ENCODE measurements around the gene TBC1D3I.

Gene TBC1D3I

DNA sequence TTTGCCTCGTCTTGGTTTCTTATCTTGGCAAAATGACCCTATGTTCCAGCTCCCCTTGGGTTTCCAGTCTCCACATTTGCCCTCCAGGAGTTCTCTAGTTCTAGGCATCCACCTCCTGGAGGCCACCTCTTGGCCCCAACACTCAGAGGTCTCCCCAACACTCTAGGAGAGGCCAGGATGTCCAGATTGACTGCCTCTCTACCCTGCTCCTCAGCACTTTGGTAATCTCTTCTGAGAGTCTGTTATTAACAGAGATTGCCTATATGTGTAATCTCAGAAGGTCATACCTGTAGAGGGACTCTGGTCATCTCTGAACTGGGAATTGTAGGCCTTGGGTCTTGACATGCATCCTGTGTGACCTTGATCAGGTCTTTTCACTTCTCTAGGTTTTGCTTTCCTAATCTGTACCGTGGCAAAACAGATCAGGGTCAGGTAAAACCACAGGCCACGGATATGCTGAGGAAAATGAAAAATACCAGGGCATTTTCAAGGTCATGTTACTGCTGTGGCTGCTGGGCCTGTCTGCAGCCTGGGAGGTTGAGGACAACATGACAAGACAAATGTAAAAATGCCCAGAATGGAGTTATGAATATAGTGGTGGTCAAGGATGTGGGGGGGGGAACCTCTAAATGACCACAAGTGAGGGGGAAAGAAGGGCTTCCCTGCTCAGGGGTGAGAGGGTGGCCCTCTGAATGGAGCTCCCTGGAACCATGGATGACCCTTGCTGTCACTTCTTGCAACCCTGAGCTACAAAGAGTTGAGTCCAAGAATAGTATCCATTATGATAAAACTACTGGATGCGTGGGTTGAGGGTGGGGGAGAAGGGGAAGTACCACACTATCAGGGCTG is 58.5 kb downstream of the TBC1D3I start:
- H3K4me3 ChIP-seq (ENCODE audit: low read depth, low read length) = no peak overlapping the region
- TF ChIP-seq, protein P1, sequence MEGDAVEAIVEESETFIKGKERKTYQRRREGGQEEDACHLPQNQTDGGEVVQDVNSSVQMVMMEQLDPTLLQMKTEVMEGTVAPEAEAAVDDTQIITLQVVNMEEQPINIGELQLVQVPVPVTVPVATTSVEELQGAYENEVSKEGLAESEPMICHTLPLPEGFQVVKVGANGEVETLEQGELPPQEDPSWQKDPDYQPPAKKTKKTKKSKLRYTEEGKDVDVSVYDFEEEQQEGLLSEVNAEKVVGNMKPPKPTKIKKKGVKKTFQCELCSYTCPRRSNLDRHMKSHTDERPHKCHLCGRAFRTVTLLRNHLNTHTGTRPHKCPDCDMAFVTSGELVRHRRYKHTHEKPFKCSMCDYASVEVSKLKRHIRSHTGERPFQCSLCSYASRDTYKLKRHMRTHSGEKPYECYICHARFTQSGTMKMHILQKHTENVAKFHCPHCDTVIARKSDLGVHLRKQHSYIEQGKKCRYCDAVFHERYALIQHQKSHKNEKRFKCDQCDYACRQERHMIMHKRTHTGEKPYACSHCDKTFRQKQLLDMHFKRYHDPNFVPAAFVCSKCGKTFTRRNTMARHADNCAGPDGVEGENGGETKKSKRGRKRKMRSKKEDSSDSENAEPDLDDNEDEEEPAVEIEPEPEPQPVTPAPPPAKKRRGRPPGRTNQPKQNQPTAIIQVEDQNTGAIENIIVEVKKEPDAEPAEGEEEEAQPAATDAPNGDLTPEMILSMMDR (conservative IDR thresholded peaks at IDR 0.05; ENCODE audit: low read depth, low read length) = no peak
- no peak for DNase-seq (ENCODE audit: low read depth)

DNA sequence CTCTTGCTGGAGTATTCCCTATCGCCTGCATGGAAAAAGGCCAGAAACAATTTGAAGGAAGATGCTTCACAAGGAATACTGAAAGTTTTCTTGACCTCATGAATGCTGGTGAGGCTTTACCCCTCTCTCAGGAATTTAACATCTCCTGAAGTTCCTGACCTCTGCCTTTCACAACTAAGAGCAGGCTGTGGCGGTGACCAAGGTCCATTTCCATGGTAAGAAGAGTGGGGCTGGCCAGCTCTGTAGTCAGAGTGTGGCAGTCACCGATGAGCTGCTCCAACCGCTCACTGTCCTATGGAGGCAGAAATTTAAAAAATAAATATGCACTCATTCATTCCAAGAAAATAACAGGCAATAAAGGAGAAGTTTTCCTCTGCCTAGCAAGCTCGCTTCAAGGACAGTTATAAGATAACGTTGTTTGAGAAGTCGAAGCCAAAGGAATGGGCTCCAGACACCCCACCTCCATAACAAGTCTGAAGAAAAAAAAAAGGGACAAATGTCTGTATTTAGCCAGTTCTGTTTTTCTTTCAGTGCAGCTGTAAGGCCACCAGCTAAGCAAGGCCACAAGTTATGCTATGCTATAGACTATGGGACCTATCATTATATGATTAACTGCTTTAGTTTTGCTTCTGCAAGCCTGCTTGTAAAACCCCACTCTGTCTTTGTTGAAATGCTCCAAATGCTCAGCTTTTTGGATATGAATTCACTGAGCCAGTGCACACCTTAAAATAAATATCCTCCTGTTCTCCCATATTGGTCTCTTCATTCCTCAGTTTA is 59.5 kb downstream of the TBC1D3I start:
- no peak for DNase-seq (ENCODE audit: low read depth)
- TF ChIP-seq, protein P1 (conservative IDR thresholded peaks at IDR 0.05; ENCODE audit: low read depth, low read length) = no peak
- no peak overlapping the region for H3K4me3 ChIP-seq (ENCODE audit: low read depth, low read length)
